Measurements from ENCODE around the gene SLC39A13. TPM values are rescaled to one million over a fixed set of nuclear protein-coding genes. Genes with fewer than 3 reads are reported as not detected.

The SLC39A13 gene
- total and polyA plus RNA-seq, 2 of the 13 experiments (the other 11 are each of a cell fraction or from before 2014, with no cell fraction given), result 15.3 to 30.5 TPM

GRCh38 chr11:47407746-47408590 is at the start of gene SLC39A13 (continued):
- TF ChIP-seq, protein P1, sequence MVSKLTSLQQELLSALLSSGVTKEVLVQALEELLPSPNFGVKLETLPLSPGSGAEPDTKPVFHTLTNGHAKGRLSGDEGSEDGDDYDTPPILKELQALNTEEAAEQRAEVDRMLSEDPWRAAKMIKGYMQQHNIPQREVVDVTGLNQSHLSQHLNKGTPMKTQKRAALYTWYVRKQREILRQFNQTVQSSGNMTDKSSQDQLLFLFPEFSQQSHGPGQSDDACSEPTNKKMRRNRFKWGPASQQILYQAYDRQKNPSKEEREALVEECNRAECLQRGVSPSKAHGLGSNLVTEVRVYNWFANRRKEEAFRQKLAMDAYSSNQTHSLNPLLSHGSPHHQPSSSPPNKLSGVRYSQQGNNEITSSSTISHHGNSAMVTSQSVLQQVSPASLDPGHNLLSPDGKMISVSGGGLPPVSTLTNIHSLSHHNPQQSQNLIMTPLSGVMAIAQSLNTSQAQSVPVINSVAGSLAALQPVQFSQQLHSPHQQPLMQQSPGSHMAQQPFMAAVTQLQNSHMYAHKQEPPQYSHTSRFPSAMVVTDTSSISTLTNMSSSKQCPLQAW (CRISPR knock-in tag; IDR thresholded peaks at IDR 0.05), result peak; percentile 58; the same call in 1 of the 2 replicates
- TF ChIP-seq NCOA2 (CRISPR knock-in tag; IDR thresholded peaks at IDR 0.05) (peak; percentile 49; the same call in 1 of the 2 replicates), ZNF687 (CRISPR knock-in tag; IDR thresholded peaks at IDR 0.05) (peak; percentile 90), ZNF704 (CRISPR knock-in tag; IDR thresholded peaks at IDR 0.05; ENCODE audit: borderline replicate concordance) (0 out of 2 replicates have a peak, but pooled peaks have one; percentile 69), GABPA (IDR thresholded peaks at IDR 0.05; ENCODE audit: low read depth, low read length) (peak; percentile 98), GABPA (CRISPR knock-in tag; IDR thresholded peaks at IDR 0.05; ENCODE audit: low read depth) (peak; percentile 89), SYNCRIP (IDR thresholded peaks at IDR 0.05; ENCODE audit: insufficient read depth, low read depth, low read length) (no peak), PCBP1 (IDR thresholded peaks at IDR 0.05; ENCODE audit: borderline replicate concordance, low read depth, low read length) (no peak), FUBP1 (CRISPR knock-in tag; IDR thresholded peaks at IDR 0.05; ENCODE audit: borderline replicate concordance) (peak; percentile 87; the same call in 1 of the 2 replicates), RBM22 (optimal IDR thresholded peaks at IDR 0.05; ENCODE audit: low read length) (no peak), ZZZ3 (CRISPR knock-in tag; IDR thresholded peaks at IDR 0.05; ENCODE audit: borderline replicate concordance) (no peak), PHF20 (CRISPR knock-in tag; IDR thresholded peaks at IDR 0.05) (peak; percentile 100), YEATS2 (CRISPR knock-in tag; IDR thresholded peaks at IDR 0.05; ENCODE audit: borderline replicate concordance) (peak; percentile 63; the same call in 1 of the 2 replicates), ZEB1 (IDR thresholded peaks at IDR 0.05; ENCODE audit: insufficient replicate concordance, low read depth) (no peak), SOX6 (IDR thresholded peaks at IDR 0.05) (no peak), SOX6 (CRISPR knock-in tag; IDR thresholded peaks at IDR 0.05) (peak; percentile 56; the same call in 1 of the 2 replicates), ZNF678 (CRISPR knock-in tag; IDR thresholded peaks at IDR 0.05) (no peak)
- TF ChIP-seq, protein P2, sequence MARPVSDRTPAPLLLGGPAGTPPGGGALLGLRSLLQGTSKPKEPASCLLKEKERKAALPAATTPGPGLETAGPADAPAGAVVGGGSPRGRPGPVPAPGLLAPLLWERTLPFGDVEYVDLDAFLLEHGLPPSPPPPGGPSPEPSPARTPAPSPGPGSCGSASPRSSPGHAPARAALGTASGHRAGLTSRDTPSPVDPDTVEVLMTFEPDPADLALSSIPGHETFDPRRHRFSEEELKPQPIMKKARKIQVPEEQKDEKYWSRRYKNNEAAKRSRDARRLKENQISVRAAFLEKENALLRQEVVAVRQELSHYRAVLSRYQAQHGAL (CRISPR knock-in tag; IDR thresholded peaks at IDR 0.05; ENCODE audit: not compliant biosample characterization), result no peak
